ENCODE results near the gene PBX3. TPM values are rescaled to one million over a fixed set of nuclear protein-coding genes. Genes with fewer than 3 reads are reported as not detected.

The PBX3 gene
- total and polyA plus RNA-seq, 2 of the 13 experiments (the other 11 are each of a cell fraction or from before 2014, with no cell fraction given), result 6.0 to 11.2 TPM

- TF ChIP-seq EP300 (IDR thresholded peaks at IDR 0.05; ENCODE audit: low read depth in 2 of 2, low read length in 2 of 2), result no peak
- TF ChIP-seq EP300 (CRISPR knock-in tag; IDR thresholded peaks at IDR 0.05; ENCODE audit: borderline replicate concordance), result no peak
- no peak for TF ChIP-seq LBX2 (CRISPR knock-in tag; IDR thresholded peaks at IDR 0.05; ENCODE audit: borderline replicate concordance)
- TF ChIP-seq NRL (CRISPR knock-in tag; IDR thresholded peaks at IDR 0.05; ENCODE audit: borderline replicate concordance), result no peak; the same call in 1 of the 2 replicates
- TF ChIP-seq MEIS2 (CRISPR knock-in tag; IDR thresholded peaks at IDR 0.05), result no peak
- TF ChIP-seq ZNF180 (CRISPR knock-in tag; IDR thresholded peaks at IDR 0.05; ENCODE audit: borderline replicate concordance, low read depth), result no peak
- TF ChIP-seq TEF (CRISPR knock-in tag; IDR thresholded peaks at IDR 0.05), result no peak
- no peak for TF ChIP-seq MBD4 (IDR thresholded peaks at IDR 0.05; ENCODE audit: borderline replicate concordance, low read length)
- no peak for TF ChIP-seq ZNF616 (CRISPR knock-in tag; IDR thresholded peaks at IDR 0.05; ENCODE audit: low read depth)
- TF ChIP-seq ZFP91 (CRISPR knock-in tag; IDR thresholded peaks at IDR 0.05; ENCODE audit: borderline replicate concordance), result peak; percentile 75; the same call in 1 of the 2 replicates
These were observed 40.3 kb upstream of the PBX3 start, which contains the start of gene MAPKAP1 (continued) for GRCh38 chr9:125706651-125707471.

All from HepG2 (cell line).